HG03575 (cell line): ENCODE results near the gene BAZ2B.
"Not testable (repeated sequence)": the region's sequence is repeated elsewhere in the genome, so short reads cannot be mapped to it uniquely, and the experiment has no call there.

Experiments
- ATAC-seq: cut with Tn5 transposase; IDR thresholded peaks from one replicate; pipeline ENCODE4 v1.9.1; 2021; ENCODE audit not compliant: unreplicated experiment, insufficient number of reproducible peaks, low FRiP score; ENCODE audit errors: extremely low read depth

BAZ2B gene

DNA sequence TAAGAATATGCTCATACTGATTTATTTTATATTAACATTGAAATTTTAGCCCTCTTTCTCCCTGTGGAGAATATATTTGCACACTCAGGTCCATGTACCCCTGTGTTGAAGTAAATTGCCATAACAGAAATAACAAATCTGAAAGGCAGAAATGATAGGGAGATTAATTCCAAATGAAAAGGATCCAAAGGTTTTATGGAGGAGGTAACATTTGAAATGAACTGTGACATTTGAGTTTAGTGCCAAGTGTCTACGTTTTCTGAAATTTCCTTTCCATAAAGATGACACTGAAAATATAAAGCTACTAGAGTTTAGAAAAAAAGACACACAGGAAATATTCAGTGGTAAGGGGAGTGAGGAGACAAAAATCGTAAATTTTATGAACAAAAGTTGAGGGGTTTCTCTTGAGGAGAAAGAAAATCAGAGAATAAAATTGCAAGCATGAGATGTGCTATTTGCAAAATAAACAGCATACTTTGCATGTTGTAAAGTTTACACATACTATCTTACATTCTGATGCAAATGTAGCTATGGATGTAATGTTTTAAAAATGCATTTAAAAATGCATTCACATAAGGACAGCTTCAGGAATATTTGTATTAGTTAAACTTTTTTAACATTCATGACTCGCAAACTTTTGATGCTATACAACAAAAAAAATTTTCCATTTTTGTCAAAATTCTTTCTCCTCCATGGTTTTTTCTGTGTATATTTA lies 69.5 kb downstream of the BAZ2B start:
- ATAC-seq: no peak

DNA sequence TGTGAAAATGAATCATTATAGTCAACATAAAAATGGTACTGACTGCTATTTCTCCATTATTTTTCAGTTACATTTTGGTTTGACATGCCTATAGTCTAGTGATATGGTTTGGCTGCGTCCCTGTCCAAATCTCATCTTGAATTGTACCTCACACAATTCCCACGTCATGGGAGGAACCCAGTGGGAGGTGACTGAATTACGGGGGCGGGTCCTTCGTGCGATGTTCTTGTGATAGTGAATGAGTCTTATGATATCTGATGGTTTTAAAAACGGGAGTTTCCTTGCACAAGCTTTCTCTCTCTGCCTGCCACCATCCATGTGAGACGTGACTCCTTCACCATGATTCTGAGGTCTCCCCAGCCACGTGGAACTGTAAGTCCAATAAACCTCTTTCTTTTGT lies 70.3 kb downstream of the BAZ2B start:
- ATAC-seq: no peak

DNA sequence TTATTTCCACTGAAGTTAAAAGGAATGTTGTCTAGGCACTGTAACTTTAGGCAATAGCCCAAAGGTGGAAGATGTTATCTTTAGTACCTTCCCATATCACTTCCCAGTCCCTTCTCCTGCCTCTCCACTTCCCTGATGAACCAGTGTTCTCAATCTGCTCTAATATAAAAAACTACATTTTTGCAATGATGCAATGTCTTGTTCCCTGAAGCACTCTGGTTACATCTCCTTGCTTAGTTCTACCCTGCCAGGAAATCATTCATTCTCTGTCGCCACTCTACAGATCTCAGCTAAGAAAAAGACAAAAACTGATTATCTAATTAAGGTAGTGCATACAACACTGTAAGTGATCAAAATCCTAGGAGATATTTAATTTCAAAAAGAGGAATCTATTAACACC lies 71.3 kb downstream of the BAZ2B start:
- ATAC-seq: no peak

DNA sequence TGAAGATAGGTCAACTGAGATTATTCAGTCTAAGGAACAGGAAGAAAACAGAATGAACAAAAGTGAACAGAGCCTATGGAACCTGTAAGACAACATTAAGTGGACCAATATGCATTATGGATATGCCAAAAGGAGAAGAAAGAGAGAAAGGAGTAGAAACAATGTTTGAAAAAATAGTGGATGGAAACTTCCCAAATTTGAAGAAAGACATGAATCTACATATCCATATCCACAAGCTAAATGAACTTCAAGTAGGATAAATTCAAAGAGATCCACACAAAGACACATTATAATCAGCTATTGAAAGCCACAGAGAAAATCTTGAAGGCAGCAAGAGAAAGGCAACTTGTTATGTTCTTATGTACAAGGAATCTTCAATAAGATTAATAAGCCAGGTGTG lies 74.2 kb downstream of the BAZ2B start:
- ATAC-seq: no peak

DNA sequence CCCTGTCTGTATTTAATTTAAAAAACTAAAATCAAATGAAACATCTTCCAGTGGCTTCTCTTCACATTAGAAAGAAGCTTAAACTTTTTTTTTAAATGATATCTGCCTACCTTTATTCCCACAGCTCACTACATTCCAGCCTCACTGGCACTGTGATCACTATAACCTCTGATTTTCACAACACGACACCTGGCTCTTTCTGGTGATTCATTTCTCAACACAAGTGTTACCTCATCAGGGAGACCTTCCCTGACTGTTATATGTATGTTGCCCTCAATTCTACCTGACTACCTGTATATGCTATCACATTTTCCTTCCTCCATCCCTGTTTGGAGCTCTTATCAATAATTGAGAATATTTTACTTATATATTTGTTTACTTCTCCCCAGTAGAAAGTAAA lies 76.6 kb downstream of the BAZ2B start:
- ATAC-seq: no peak

DNA sequence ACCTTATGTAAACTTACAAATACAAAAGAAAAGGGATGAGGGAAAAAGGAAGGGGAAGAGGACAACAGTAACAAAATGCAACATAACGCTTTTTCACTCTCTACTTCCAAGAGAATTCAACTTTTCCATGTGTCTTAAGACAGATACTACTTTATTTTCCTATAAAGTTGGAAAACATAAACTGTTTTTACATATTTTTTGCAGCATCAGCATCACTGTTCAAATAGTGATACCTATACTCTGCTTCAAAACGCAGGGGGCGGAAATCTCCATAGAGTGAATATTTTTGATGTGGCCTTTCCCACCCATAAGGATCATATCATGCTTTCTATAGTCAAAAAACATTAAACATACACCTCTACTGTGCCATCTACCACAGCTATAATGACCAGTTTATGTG lies 77.5 kb downstream of the BAZ2B start:
- no peak for ATAC-seq

DNA sequence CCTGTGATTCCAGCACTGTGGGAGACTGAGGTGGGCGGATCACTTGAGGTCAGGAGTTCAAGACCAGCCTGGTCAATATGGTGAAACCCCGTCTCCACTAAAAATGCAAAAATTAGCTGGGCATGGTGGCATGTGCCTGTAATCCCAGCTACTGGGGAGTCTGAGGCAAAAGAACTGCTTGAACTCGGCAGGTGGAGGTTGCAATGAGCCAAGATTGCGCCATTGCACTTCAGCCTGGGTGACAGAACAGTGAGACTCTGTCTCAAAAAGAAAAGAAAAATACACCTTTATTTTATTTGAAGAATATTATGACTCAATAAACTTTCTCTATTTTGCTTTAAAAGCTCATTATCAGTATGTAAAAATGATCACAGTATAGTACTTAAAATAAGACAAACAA lies 81.1 kb downstream of the BAZ2B start:
- not testable (repeated sequence) for ATAC-seq

DNA sequence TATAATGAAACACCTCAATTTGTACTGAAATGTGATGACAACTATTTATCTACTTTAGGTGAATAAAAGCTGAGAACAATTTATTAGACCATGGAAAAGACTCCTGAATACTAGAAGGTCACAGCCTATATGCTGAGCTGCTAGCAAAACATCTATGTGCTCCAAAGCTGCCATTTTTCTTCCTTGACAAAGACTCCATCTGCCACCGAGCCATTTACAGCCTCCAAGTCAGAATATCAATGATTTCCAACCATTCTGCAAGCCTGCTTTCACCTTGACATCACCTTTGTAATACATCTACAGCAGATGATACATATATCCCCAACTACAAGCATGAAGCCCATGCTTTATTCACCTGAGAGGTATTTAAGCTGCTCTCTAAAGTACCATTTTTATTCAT lies 84.9 kb downstream of the BAZ2B start:
- ATAC-seq: no peak

DNA sequence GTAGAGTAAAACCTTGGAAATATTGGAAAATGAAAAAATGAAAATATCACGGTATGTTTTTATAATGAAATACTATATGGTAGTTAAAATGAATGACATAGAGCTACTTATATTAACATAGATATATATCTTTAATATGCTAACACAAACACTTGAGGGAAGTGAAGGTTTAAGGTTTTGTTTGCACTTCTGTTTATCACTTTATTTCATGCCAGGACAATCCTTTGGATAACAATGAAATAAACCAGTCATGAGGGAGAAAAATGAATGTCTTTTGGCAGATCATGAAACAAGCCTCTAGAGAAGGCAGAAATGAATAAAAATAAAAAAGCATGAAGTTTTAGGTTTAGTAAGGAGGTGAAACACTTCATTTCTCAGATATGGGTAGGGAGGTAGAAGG lies 89.9 kb downstream of the BAZ2B start:
- no peak for ATAC-seq

DNA sequence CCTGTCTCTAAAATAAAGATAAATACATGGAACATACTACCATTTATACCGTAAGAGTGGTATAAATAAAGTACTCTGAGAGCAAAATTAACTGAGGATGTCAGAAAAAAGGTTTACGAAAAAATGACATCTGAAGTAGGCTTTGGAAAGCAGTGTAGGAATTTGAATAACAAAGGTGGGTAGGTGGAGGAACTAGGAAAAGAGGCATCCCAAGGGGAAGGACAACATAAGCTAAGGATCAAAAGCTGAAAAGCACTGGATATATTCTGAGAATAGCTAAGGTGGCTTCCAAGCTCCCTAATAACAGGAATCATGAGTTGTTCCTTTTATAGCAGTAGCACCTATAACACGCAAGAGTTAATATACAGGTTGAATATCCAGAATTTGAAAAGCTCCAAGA lies 91.3 kb downstream of the BAZ2B start:
- no peak for ATAC-seq

DNA sequence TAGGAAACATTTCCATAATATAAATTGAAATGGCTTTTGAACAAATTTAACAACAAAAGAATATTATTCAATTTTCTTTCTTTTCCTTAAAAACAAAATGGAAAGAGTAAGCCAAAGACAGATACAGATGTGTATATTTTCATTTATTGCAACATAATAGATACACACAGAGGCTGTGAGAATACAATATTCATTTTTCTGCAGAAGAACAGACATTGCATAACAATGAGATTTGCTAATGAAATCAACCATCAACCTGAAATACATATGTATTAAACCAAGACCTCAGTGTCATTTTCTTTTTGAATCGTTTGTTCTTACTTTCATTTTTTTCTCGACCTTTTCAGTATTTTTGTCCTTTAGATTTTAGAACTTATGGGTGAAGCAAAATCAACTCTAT lies 95.1 kb downstream of the BAZ2B start:
- ATAC-seq: no peak

DNA sequence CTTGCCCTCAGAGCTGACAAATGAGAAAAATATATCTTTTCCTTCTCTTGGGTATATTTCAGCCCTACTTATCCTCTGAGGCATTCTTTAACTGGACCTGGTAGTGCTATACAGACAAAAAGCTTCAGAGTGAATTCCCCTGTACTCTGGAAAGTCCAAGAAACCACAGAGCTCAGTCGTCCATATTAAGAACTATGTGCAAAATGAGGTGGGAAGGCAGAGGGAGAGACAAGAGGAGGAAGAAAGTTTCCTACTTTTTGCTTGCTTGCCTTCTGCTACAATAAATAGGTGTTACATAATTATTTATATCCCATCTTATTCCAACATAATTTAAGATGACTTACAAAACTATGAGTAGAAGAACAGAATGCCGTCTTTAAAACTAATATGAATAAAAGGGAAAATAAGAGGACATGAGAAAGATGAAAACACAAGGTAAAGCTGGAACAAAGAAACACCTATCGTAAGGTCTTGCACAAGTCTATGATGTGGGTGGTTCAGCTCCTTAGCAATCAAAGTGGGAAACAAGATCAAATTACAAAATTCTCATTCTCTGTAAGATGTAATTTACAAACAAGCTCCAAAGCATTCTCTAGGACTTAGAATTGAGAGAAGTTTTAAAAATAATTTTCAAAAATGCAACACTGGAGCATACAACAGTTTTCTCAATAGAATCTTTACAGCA lies 97.9 kb downstream of the BAZ2B start:
- ATAC-seq: no peak

DNA sequence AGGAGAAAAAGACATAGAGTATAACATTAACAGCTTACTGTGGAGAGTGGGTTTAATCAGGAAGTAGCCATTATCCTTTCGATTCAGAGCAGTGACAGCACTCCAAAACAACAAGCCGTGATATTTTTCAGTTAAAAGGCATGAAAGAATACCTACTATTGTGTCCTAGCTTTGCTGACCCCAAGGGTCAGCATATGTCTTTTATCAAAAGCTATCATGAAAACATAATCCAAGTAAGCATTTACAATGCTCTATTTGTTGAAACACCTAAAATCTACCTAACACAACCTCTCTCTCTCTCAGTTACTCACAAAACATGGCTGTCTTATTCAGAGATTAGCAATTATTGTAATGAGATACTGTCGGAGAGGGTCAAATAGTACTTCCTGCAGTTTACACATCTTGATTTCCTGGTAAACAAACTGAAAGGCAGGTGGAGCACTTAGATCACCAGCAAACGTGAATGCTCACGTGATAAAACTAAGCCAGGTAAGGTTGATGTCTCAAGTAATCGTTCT lies 100.0 kb downstream of the BAZ2B start:
- peak; percentile 61 for ATAC-seq

DNA sequence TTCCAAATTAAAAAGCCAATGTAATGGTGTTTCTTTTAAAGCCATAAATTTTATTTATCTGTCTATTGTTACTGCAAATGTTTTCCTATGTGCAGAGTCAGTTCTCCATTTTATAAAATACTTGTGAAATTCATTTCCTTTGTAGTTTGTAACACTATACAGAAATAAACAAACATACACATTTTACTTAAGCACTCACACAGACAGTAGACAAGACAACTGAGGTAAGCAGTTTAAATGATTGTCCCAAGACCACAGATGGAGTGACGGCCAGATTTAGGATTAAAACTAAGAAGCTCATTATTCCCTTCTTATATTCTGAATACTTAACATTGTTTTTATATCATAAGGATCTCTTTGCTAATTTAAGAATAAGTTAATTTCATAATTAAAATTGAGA lies 100.9 kb downstream of the BAZ2B start:
- no peak for ATAC-seq

DNA sequence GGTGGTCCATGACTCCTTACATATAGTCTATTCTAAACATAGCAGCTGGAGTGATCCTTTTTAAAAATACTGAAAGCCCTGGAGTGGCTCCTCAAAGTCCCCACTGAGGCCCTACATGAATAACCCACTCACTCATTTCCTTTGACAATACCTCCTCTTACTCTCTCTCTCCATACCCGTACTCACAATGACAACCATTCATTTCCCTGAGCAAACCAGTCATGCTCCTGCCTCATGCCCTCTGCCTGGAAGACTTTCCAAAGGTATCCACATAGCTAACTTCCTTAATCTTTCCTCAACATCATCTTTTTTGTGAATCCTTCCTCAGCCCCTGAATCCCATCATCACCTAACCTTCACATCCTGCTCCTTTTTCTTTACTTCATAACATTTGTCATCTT lies 102.6 kb downstream of the BAZ2B start:
- ATAC-seq: no peak

DNA sequence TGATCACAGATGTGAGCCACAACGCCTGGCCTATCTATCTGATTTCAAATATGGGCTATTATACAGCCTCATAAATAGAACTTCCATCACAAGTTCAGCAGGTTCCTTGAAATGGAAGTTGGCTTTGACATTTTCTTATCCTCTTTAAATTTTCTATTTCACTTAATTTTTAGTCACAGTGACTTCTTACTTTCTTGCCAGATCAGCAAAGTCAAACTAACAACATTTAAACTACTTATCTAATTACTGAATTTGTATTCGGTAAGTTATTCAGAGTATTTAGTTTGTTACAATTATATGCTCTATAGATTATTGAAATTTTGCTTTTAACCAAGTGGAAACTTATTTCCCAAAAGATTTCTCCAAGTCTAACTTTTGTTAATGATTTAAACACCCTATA lies 108.2 kb downstream of the BAZ2B start:
- no peak for ATAC-seq

DNA sequence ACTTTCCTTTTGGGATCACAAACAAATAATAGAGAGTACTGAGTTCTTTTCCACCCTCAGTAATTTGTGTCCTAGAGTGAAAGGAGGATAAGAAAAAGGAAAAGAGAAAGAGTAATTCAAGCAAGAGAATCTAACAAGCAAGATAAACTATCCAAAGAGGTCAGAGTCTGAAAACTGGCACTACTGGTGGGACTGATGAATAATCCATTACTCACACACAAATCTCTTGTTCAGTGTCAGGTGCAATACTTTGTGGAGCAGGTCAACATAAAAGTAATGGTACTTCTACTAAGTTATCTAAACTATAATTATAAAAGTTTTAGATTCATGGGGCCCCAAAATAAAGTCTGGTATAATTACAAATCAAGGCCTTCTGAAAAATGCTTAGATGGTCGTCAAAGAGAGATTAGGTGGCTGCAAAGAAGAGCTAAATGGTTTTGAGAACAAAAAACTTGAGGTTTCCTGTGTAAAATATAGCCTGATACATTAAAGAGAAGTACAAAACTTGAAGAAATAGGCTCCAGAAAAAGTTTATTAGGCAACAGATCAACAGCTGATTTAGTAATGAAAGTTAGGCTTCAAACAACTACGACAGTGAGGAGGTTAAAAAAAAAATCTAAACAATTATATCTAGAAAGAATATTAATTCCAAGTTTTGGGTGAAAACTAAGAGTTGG lies 109.4 kb downstream of the BAZ2B start:
- ATAC-seq: no peak

DNA sequence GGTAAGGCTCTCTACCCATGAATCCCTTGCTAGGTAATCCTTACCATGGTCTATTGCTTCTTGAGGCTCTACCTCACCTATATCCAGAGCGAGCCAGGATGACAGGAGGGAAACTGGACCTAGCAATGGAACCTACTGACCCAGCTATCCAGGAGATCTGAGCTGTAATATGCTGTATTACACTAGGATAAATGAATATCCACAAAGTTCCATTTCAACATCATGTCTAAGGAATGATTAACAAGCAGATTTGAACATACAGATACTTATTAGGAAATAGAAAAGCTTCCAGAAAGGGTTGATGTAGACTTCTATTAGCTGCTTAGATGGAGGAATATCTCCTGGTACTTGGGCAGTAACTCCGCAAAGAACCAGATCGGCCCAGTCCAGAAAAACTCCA lies 110.1 kb downstream of the BAZ2B start:
- ATAC-seq: no peak

DNA sequence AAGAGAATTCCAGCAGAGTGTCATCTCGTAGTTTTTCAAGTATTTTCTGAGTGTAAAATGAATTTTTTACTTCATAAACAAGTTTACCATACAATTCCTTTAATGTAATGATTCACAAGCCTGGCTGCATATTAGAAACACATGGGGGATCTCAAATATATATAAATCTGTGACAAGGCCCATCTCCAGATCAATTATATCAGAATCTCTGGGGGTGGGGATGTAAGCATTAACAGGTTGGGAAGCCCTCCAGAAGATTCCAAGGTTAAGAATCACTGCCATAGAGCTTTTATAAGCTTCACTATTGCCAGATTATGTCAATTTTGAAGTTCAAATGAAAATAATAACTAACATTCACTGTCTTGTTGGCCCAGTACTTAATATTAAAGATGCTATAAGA lies 111.2 kb downstream of the BAZ2B start:
- ATAC-seq: no peak

DNA sequence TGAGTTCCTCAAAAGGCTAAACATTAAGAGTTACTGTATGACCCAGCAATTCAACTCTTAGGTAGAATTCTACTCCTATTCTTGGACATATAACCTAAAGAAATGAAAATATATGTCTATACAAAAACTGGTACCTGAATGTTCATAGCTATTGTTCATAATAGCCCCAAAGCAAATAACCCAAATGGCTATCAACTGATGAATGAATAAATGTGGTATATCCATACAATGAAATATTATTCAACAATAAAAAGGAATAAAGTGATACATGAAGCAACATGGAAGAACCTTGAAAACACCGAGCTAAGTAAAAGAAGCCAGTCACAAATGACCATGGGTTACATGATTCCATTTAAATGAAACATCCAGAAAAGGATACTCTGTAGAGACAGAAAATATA lies 114.6 kb downstream of the BAZ2B start:
- no peak for ATAC-seq
